RWPE2 (cell line): Measurements from ENCODE around the gene PTRHD1.
"Not testable (repeated sequence)": the region's sequence is repeated elsewhere in the genome, so short reads cannot be mapped to it uniquely, and the experiment has no call there.

Experiments used
- ATAC-seq: fragments of 200-7000 bp; cut with Tn5 transposase; 3 replicates; pipeline ENCODE4 v1.9.1; 2021; ENCODE audit warnings: low read depth
- DNase-seq: peaks from one replicate; pipeline ENCODE4 v3.0.0-alpha.2; 2020; ENCODE audit warnings: low spot score
- H3K27ac ChIP-seq: fragments of 450-650 bp; 2 replicates; pipeline ENCODE4 v1.5.1; 2017; ENCODE audit warnings: mild to moderate bottlenecking; ENCODE audit not compliant: poor library complexity, severe bottlenecking
- H3K27me3 ChIP-seq: fragments of 250-450 bp; sonication (Bioruptor Pico); 2 replicates; pipeline ENCODE4 v1.5.1; 2021; ENCODE audit warnings: mild to moderate bottlenecking, moderate library complexity; ENCODE audit not compliant: insufficient read depth, poor library complexity, severe bottlenecking
- H3K36me3 ChIP-seq: fragments of 250-450 bp; sonication (Bioruptor Pico); 2 replicates; pipeline ENCODE4 v1.5.1; 2020; ENCODE audit warnings: low read depth, mild to moderate bottlenecking, moderate library complexity
- H3K4me1 ChIP-seq: fragments of 250-450 bp; sonication (Bioruptor Pico); 2 replicates; pipeline ENCODE4 v1.5.1; 2021; ENCODE audit warnings: mild to moderate bottlenecking, moderate library complexity; ENCODE audit not compliant: insufficient read depth, poor library complexity, severe bottlenecking
- H3K4me3 ChIP-seq: fragments of 250-450 bp; sonication (Bioruptor Pico); 2 replicates; pipeline ENCODE4 v1.5.1; 2021; ENCODE audit warnings: mild to moderate bottlenecking, moderate library complexity; ENCODE audit not compliant: severe bottlenecking
- H3K9me3 ChIP-seq: fragments of 250-450 bp; sonication (Bioruptor Pico); 2 replicates; pipeline ENCODE4 v1.5.1; 2021; ENCODE audit warnings: mild to moderate bottlenecking, moderate library complexity; ENCODE audit not compliant: severe bottlenecking
- TF ChIP-seq, protein P1 (sequence below): fragments of 450-650 bp; IDR thresholded peaks from one replicate; pipeline ENCODE4 v1.5.1; 2017; ENCODE audit warnings: mild to moderate bottlenecking, moderate library complexity; ENCODE audit not compliant: poor library complexity, severe bottlenecking

The PTRHD1 gene

DNA sequence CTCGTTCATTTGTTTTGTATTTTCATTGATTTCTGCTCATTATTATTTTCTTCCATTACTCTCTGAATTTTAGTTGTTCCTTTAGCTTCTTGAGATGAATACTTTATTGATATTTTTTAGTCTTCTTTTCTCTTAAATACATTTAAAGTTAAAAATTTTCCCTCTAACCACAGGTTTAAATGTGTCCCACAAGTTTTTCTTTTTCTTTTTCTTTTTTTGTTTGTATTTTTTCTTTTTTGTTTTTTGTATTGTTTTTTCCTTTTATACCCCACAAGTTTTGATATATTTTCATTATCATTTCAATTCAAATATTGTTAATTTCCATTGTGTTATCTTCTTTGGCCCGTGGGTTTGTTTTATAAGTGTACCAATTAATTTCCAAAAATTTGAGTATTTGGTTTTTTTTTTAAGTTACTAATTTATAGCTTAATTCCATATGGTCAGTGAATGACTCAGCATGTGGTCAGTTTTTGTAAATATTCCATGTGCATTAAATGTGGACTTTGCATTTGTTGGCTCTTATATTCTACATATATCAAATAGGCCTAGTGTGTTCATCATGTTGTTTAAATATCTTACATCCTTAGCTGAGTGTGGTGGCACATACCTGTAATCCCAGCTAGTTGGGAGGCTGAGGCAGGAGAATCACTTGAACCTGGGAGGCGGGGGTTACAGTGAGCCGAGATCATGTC lies 16.3 kb upstream of the PTRHD1 start:
- Histone ChIP-seq H3K4me3 (no peak overlapping the region), H3K9me3 (no peaks in the 10 kb centered on the region), H3K27ac (no peak overlapping the region), H3K27me3 (no peaks in the 10 kb centered on the region), H3K4me1 (peaks cover 18% of the 10 kb centered on the region), H3K36me3 (peaks cover 56% of the 10 kb centered on the region)
- TF ChIP-seq, protein P1, sequence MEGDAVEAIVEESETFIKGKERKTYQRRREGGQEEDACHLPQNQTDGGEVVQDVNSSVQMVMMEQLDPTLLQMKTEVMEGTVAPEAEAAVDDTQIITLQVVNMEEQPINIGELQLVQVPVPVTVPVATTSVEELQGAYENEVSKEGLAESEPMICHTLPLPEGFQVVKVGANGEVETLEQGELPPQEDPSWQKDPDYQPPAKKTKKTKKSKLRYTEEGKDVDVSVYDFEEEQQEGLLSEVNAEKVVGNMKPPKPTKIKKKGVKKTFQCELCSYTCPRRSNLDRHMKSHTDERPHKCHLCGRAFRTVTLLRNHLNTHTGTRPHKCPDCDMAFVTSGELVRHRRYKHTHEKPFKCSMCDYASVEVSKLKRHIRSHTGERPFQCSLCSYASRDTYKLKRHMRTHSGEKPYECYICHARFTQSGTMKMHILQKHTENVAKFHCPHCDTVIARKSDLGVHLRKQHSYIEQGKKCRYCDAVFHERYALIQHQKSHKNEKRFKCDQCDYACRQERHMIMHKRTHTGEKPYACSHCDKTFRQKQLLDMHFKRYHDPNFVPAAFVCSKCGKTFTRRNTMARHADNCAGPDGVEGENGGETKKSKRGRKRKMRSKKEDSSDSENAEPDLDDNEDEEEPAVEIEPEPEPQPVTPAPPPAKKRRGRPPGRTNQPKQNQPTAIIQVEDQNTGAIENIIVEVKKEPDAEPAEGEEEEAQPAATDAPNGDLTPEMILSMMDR = no peak
- ATAC-seq (peak; percentile 25; the same call in 1 of the 3 replicates), DNase-seq (no peak)

DNA sequence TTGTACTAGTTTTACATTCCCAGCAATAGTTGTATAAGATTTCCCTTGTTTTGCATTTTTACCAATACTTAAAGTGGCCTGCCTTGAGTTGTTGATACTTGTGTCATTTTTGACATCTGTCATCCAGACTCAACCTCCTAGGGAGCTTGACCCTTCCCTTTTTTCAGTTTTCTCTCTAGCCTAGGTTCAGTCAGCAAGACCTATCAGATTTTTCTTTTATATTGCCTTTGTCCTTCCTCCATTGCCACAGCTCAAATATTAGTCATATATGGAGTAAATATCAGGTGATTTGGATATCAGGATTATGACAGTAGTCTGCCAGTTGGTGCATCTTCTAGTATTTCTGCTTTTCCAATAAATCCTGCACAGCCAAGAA lies 13.5 kb upstream of the PTRHD1 start:
- Histone ChIP-seq H3K27ac (peak overlapping the region; percentile 24), H3K36me3 (peaks cover 38% of the 10 kb centered on the region)

DNA sequence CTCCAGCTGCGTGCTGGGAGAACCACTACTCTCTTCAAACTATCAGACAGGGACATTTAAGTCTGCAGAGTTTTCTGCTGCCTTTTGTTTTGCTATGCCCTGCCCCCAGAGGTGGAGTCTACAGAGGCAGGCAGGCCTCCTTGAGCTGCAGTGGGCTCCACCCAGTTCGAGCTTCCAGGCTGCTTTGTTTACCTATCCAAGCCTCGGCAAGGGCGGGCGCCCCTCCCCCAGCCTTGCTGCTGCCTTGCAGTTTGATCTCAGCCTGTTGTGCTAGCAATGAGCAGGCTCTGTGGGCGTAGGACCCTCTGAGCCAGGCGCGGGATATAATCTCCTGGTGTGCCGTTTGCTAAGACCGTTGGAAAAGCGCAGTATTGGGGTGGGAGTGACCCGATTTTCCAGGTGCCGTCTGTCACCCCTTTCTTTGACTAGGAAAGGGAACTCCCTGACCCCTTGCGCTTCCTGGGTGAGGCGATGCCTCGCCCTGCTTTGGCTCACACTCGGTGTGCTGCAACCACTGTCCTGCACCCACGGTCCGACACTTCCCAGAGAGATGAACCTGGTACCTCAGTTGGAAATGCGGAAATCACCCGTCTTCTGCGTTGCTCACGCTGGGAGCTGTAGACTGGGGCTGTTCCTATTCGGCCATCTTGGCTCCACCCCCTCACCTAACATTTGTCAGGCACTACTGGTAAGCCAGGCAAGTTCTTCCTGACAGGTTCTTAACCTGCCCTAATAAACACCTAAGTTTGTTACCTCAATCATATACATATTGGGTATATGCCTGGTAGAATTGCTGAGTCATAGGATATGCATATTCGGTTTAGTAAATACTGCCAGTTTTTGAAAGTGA lies 12.8 kb upstream of the PTRHD1 start:
- DNase-seq, H3K27me3 ChIP-seq, ATAC-seq: not testable (repeated sequence)

More for the DNA sequence above, 13.5 kb upstream of the PTRHD1 start:
- peaks cover 18% of the 10 kb centered on the region for H3K4me1 ChIP-seq
- no peaks in the 10 kb centered on the region for H3K27me3 ChIP-seq
- DNase-seq (no peak), ATAC-seq (peak; percentile 42; the same call in 1 of the 3 replicates)
- TF ChIP-seq, protein P1 = no peak
- H3K9me3 ChIP-seq = no peaks in the 10 kb centered on the region
- H3K4me3 ChIP-seq = no peak overlapping the region

DNA sequence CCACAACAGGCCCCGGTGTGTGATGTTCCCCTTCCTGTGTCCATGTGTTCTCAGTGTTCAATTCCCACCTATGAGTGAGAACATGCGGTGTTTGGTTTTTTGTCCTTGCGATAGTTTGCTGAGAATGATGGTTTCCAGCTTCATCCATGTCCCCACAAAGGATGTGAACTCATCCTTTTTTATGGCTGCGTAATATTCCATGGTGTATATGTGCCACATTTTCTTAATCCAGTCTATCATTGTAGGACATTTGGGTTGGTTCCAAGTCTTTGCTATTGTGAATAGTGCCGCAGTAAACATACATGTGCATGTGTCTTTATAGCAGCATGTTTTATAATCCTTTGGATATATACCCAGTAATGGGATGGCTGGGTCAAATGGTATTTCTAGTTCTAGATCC lies 7.3 kb upstream of the PTRHD1 start:
- not testable (repeated sequence) for H3K4me3 ChIP-seq, DNase-seq, H3K9me3 ChIP-seq, H3K27me3 ChIP-seq, H3K4me1 ChIP-seq, ATAC-seq, H3K27ac ChIP-seq
- H3K36me3 ChIP-seq = peaks cover 58% of the 10 kb centered on the region

More for the DNA sequence above, 12.8 kb upstream of the PTRHD1 start:
- not testable (repeated sequence) for H3K9me3 ChIP-seq, H3K4me3 ChIP-seq
- Histone ChIP-seq H3K4me1 (peaks cover 18% of the 10 kb centered on the region), H3K36me3 (peaks cover 41% of the 10 kb centered on the region), H3K27ac (peak overlapping the region; percentile 24)

DNA sequence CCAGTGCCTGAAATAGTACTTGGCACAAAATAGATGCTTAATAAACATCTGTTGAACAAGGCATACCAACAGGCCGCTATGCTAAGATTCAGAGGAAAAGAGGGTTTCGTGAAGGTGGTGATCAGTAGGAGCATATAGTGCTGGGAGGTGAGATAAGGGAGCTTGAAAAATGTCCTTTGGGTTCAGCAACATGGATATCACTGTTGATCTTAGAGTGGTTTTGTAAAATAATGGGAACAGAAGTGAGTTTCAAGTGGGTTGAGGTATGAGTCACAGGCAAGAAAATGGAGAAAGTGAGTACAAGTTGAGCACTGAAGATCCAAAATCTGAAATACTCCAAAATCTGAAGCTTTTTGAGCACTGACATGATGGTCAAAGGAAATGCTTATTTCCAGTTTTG lies 4.5 kb upstream of the PTRHD1 start:
- no peak for ATAC-seq
- Histone ChIP-seq H3K9me3 (no peaks in the 10 kb centered on the region), H3K27me3 (no peaks in the 10 kb centered on the region), H3K36me3 (peaks cover 74% of the 10 kb centered on the region), H3K4me1 (peaks cover 7% of the 10 kb centered on the region), H3K4me3 (no peak overlapping the region), H3K27ac (no peak overlapping the region)
- no peak for DNase-seq
- TF ChIP-seq, protein P1 = no peak
